ENCODE measurements around the gene JMY. TPM values are rescaled to one million over a fixed set of nuclear protein-coding genes. Genes with fewer than 3 reads are reported as not detected.
A peak's percentile ranks its signal among the peaks of the same experiment; 100 is the strongest.
"Not testable (repeated sequence)": the region's sequence is repeated elsewhere in the genome, so short reads cannot be mapped to it uniquely, and the experiment has no call there.

The JMY gene
- total RNA-seq, 1 donor from 2014 or later = 11.8 TPM

- intact Hi-C loops (cut with micrococcal nuclease) = no loop called here
- no peak for DNase-seq
- Histone ChIP-seq H3K9me3 (replicated peaks) (no peaks in the 10 kb centered on the region), H3K27me3 (ENCODE audit: low read depth) (no peaks in the 10 kb centered on the region), H3K36me3 (no peaks in the 10 kb centered on the region), H3K27ac (replicated peaks) (no peak overlapping the region), H3K4me3 (no peak overlapping the region), H3K4me1 (peaks cover 66% of the 10 kb centered on the region)
- no peak for TF ChIP-seq CTCF (IDR thresholded peaks at IDR 0.05; ENCODE audit: borderline replicate concordance)
These were observed 7.3 kb downstream of the JMY start for GRCh38 chr5:79243224-79243623.

GRCh38 chr5:79254067-79254466, 18.1 kb downstream of the JMY start:
- H3K4me3 ChIP-seq; H3K27ac ChIP-seq (replicated peaks); H3K27me3 ChIP-seq (ENCODE audit: low read depth); intact Hi-C loops (cut with micrococcal nuclease); H3K36me3 ChIP-seq; H3K9me3 ChIP-seq (replicated peaks); DNase-seq: not testable (repeated sequence)
- peaks cover 24% of the 10 kb centered on the region for H3K4me1 ChIP-seq

GRCh38 chr5:79255786-79256557, 20.0 kb downstream of the JMY start:
- no peaks in the 10 kb centered on the region for H3K27me3 ChIP-seq (ENCODE audit: low read depth)
- peaks cover 27% of the 10 kb centered on the region for H3K4me1 ChIP-seq
- intact Hi-C loops (cut with micrococcal nuclease) = no loop called here
- peak; percentile 64 for TF ChIP-seq CTCF (IDR thresholded peaks at IDR 0.05; ENCODE audit: borderline replicate concordance)
- no peak for DNase-seq
- H3K36me3 ChIP-seq = no peaks in the 10 kb centered on the region
- no peak overlapping the region for H3K4me3 ChIP-seq
- no peaks in the 10 kb centered on the region for H3K9me3 ChIP-seq (replicated peaks)
- H3K27ac ChIP-seq (replicated peaks) = no peak overlapping the region

- Histone ChIP-seq H3K27ac (replicated peaks) (no peak overlapping the region), H3K4me1 (peaks cover 27% of the 10 kb centered on the region), H3K9me3 (replicated peaks) (no peaks in the 10 kb centered on the region), H3K4me3 (no peak overlapping the region), H3K27me3 (ENCODE audit: low read depth) (no peaks in the 10 kb centered on the region), H3K36me3 (no peaks in the 10 kb centered on the region)
- intact Hi-C loops (cut with micrococcal nuclease) = no loop called here
- no peak for DNase-seq
- no peak for TF ChIP-seq CTCF (IDR thresholded peaks at IDR 0.05; ENCODE audit: borderline replicate concordance)
These were observed 20.6 kb downstream of the JMY start for GRCh38 chr5:79256563-79256962.

GRCh38 chr5:79257314-79257713, 21.4 kb downstream of the JMY start:
- no peak for DNase-seq
- peaks cover 27% of the 10 kb centered on the region for H3K4me1 ChIP-seq
- intact Hi-C loops (cut with micrococcal nuclease) = no loop called here

More at GRCh38 chr5:79257314-79257713, 21.4 kb downstream of the JMY start:
- H3K4me3 ChIP-seq = no peak overlapping the region
- H3K27ac ChIP-seq (replicated peaks) = no peak overlapping the region
- no peaks in the 10 kb centered on the region for H3K9me3 ChIP-seq (replicated peaks)
- H3K36me3 ChIP-seq = no peaks in the 10 kb centered on the region
- TF ChIP-seq CTCF (IDR thresholded peaks at IDR 0.05; ENCODE audit: borderline replicate concordance) = no peak
- H3K27me3 ChIP-seq (ENCODE audit: low read depth) = no peaks in the 10 kb centered on the region

All from left ventricle myocardium inferior (tissue), 1 donor.